ENCODE data around the gene NRXN2. TPM values are rescaled to one million over a fixed set of nuclear protein-coding genes. Genes with fewer than 3 reads are reported as not detected.
A peak's percentile ranks its signal among the peaks of the same experiment; 100 is the strongest.

NRXN2 gene
- polyA plus RNA-seq, 1 of the 3 experiments (the other 2 are of a cell fraction), result 0.15 TPM

DNA sequence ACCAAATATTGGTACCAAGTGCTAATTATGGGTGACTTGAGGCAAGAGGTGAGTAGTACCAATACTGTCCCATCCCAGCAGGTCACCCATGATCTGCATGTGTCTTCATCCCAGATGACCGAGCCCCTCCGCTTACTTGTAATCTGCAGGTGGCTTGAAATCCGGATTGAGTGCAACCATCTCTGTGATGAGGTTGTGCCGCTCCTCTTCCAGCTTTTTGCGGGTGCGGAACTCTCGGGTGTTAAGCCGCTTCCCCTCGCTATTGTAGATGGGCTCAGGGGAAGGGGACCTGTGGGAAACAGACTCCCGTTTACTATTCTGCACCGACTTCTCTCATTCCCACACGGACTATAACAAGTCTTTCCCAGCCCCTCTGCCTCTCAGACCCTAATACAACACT, 47.1 kb upstream of the NRXN2 start:
- Histone ChIP-seq H3K27ac (ENCODE audit: low read depth in 2 of 2, low read length in 1 of 2) (0 out of 4 replicates have a peak overlapping the region, but pooled peaks of 1 of the 2 experiments have one; percentile 3), H3K36me3 (replicated peaks in 1 of 2; ENCODE audit: control insufficient read depth in 1 of 2, insufficient read depth in 2 of 2, low read length in 1 of 2) (peaks cover 87 to 95% of the 10 kb centered on the region in 2 experiments), H3F3A (replicated peaks; ENCODE audit: insufficient read depth) (peaks cover 40% of the 10 kb centered on the region), H3K27me3 (ENCODE audit: insufficient read depth) (no peaks in the 10 kb centered on the region), H3K9me3 (no peaks in the 10 kb centered on the region), H3K9ac (no peak overlapping the region), H3K4me2 (no peak overlapping the region), H3K9me2 (no peaks in the 10 kb centered on the region), H2AFZ (ENCODE audit: low read depth) (no peak overlapping the region), H3K79me2 (ENCODE audit: insufficient read depth) (peaks cover 80% of the 10 kb centered on the region), H4K20me1 (ENCODE audit: insufficient read depth) (peaks cover 88% of the 10 kb centered on the region), H3K4me1 (ENCODE audit: control insufficient read depth in 1 of 2, insufficient read depth in 2 of 2, low read depth in 1 of 2, low read length in 1 of 2) (no peaks in the 10 kb centered on the region; a peak in 3 of 4 replicates), H3K4me3 (ENCODE audit: low read depth in 2 of 2, low read length in 1 of 2) (no peak overlapping the region)
- POLR2A ChIA-PET, result no interaction called here
- no peak for DNase-seq
- TF ChIP-seq RAD21 (IDR thresholded peaks at IDR 0.05; ENCODE audit: low read length) (no peak), ELF1 (IDR thresholded peaks at IDR 0.05) (no peak), FOXJ3 (CRISPR knock-in tag; IDR thresholded peaks at IDR 0.05) (no peak), YY1 (IDR thresholded peaks at IDR 0.05; ENCODE audit: low read depth) (no peak), POLR2AphosphoS5 (IDR thresholded peaks at IDR 0.05; ENCODE audit: low read depth, low read length) (no peak), MXI1 (IDR thresholded peaks at IDR 0.05; ENCODE audit: low read depth, low read length) (no peak), RCOR1 (IDR thresholded peaks at IDR 0.05; ENCODE audit: low read length) (no peak), MEF2A (IDR thresholded peaks at IDR 0.05; ENCODE audit: borderline replicate concordance, low read depth) (no peak)
- TF ChIP-seq, protein P1, sequence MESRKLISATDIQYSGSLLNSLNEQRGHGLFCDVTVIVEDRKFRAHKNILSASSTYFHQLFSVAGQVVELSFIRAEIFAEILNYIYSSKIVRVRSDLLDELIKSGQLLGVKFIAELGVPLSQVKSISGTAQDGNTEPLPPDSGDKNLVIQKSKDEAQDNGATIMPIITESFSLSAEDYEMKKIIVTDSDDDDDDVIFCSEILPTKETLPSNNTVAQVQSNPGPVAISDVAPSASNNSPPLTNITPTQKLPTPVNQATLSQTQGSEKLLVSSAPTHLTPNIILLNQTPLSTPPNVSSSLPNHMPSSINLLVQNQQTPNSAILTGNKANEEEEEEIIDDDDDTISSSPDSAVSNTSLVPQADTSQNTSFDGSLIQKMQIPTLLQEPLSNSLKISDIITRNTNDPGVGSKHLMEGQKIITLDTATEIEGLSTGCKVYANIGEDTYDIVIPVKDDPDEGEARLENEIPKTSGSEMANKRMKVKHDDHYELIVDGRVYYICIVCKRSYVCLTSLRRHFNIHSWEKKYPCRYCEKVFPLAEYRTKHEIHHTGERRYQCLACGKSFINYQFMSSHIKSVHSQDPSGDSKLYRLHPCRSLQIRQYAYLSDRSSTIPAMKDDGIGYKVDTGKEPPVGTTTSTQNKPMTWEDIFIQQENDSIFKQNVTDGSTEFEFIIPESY (IDR thresholded peaks at IDR 0.05; ENCODE audit: borderline replicate concordance, low read depth), result no peak
- TF ChIP-seq, protein P2, sequence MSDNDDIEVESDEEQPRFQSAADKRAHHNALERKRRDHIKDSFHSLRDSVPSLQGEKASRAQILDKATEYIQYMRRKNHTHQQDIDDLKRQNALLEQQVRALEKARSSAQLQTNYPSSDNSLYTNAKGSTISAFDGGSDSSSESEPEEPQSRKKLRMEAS (IDR thresholded peaks at IDR 0.05; ENCODE audit: low read depth), result no peak
- CTCF ChIA-PET, result interaction anchor here (0.6 to 2.6 kb wide), 5 partner anchors 8 to 460 kb away, joined by 3 to 14 read pairs (median 4); no protein-coding TSS in a partner anchor
- 96% methylated on average over 12 of the region's 12 CpGs for WGBS (ENCODE audit: low lambda C conversion rate)

DNA sequence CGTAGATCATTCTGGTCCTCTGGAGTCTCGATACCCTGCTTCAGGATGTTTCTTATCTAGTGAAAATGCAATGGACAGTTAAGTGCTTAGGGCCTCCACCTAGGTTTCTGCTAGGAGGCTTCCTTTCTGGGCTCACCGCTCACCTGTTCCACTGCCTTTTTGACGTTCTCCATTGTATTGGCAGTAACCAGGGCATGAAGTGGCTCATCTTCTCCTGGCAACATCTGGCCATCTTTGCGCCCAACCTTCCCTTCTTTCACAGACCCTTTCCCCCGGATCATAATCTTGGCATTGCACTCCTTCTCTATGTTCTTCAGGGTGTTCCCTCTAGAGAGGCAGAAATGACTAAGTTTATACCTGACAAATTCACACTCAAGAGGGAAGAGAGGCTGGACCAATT, 46.3 kb upstream of the NRXN2 start:
- peaks cover 88% of the 10 kb centered on the region for H4K20me1 ChIP-seq (ENCODE audit: insufficient read depth)
- H2AFZ ChIP-seq (ENCODE audit: low read depth), result no peak overlapping the region
- ChIA-PET POLR2A (no interaction called here), CTCF (interaction anchor here (1.5 to 2.4 kb wide), 3 partner anchors 78 to 117 kb away, joined by 3 to 10 read pairs (median 6); no protein-coding TSS in a partner anchor)
- H3K4me3 ChIP-seq (ENCODE audit: low read depth in 2 of 2, low read length in 1 of 2), result no peak overlapping the region
- H3K9me3 ChIP-seq, result no peaks in the 10 kb centered on the region
- no peak overlapping the region for H3K4me2 ChIP-seq
- DNase-seq, result no peak
- peaks cover 43% of the 10 kb centered on the region for H3F3A ChIP-seq (replicated peaks; ENCODE audit: insufficient read depth)
- WGBS (ENCODE audit: low lambda C conversion rate), result 98% methylated on average over 6 of the region's 6 CpGs
- peaks cover 0 to 3% of the 10 kb centered on the region in 2 experiments; a peak in 3 of 4 replicates for H3K4me1 ChIP-seq (ENCODE audit: control insufficient read depth in 1 of 2, insufficient read depth in 2 of 2, low read depth in 1 of 2, low read length in 1 of 2)
- 0 out of 4 replicates have a peak overlapping the region, but pooled peaks of 1 of the 2 experiments have one; percentile 3 for H3K27ac ChIP-seq (ENCODE audit: low read depth in 2 of 2, low read length in 1 of 2)
- H3K36me3 ChIP-seq (replicated peaks in 1 of 2; ENCODE audit: control insufficient read depth in 1 of 2, insufficient read depth in 2 of 2, low read length in 1 of 2), result peaks cover 87 to 96% of the 10 kb centered on the region in 2 experiments
- no peak overlapping the region for H3K9ac ChIP-seq
- no peaks in the 10 kb centered on the region for H3K9me2 ChIP-seq
- H3K27me3 ChIP-seq (ENCODE audit: insufficient read depth), result no peaks in the 10 kb centered on the region
- H3K79me2 ChIP-seq (ENCODE audit: insufficient read depth), result peaks cover 78% of the 10 kb centered on the region
- TF ChIP-seq RCOR1 (IDR thresholded peaks at IDR 0.05; ENCODE audit: low read length) (no peak), YY1 (IDR thresholded peaks at IDR 0.05; ENCODE audit: low read depth) (no peak), MXI1 (IDR thresholded peaks at IDR 0.05; ENCODE audit: low read depth, low read length) (no peak), FOXM1 (IDR thresholded peaks at IDR 0.05; ENCODE audit: low read depth) (no peak), RAD21 (IDR thresholded peaks at IDR 0.05; ENCODE audit: low read length) (no peak), EZH2phosphoT487 (IDR thresholded peaks at IDR 0.05; ENCODE audit: borderline replicate concordance, low read depth) (no peak), TAF1 (IDR thresholded peaks at IDR 0.05; ENCODE audit: borderline replicate concordance, low read depth, low read length) (no peak), FOSL2 (IDR thresholded peaks at IDR 0.05; ENCODE audit: borderline replicate concordance, low read depth) (no peak), RFX5 (IDR thresholded peaks at IDR 0.05; ENCODE audit: low read length) (no peak), TEAD4 (IDR thresholded peaks at IDR 0.05; ENCODE audit: borderline replicate concordance, insufficient read depth) (no peak)
- TF ChIP-seq, protein P3, sequence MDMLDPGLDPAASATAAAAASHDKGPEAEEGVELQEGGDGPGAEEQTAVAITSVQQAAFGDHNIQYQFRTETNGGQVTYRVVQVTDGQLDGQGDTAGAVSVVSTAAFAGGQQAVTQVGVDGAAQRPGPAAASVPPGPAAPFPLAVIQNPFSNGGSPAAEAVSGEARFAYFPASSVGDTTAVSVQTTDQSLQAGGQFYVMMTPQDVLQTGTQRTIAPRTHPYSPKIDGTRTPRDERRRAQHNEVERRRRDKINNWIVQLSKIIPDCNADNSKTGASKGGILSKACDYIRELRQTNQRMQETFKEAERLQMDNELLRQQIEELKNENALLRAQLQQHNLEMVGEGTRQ (IDR thresholded peaks at IDR 0.05; ENCODE audit: borderline replicate concordance, low read depth, low read length), result no peak
- TF ChIP-seq, protein P4, sequence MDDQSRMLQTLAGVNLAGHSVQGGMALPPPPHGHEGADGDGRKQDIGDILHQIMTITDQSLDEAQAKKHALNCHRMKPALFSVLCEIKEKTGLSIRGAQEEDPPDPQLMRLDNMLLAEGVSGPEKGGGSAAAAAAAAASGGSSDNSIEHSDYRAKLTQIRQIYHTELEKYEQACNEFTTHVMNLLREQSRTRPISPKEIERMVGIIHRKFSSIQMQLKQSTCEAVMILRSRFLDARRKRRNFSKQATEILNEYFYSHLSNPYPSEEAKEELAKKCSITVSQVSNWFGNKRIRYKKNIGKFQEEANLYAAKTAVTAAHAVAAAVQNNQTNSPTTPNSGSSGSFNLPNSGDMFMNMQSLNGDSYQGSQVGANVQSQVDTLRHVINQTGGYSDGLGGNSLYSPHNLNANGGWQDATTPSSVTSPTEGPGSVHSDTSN (IDR thresholded peaks at IDR 0.05), result no peak
- TF ChIP-seq, protein P1 (IDR thresholded peaks at IDR 0.05; ENCODE audit: borderline replicate concordance, low read depth), result no peak
